Measurements from ENCODE around the gene SORBS1. TPM values are rescaled to one million over a fixed set of nuclear protein-coding genes. Genes with fewer than 3 reads are reported as not detected.

Gene SORBS1
- total RNA-seq, 4 donors from 2014 or later = 23.3 to 359 (median 72.2) TPM

DNA sequence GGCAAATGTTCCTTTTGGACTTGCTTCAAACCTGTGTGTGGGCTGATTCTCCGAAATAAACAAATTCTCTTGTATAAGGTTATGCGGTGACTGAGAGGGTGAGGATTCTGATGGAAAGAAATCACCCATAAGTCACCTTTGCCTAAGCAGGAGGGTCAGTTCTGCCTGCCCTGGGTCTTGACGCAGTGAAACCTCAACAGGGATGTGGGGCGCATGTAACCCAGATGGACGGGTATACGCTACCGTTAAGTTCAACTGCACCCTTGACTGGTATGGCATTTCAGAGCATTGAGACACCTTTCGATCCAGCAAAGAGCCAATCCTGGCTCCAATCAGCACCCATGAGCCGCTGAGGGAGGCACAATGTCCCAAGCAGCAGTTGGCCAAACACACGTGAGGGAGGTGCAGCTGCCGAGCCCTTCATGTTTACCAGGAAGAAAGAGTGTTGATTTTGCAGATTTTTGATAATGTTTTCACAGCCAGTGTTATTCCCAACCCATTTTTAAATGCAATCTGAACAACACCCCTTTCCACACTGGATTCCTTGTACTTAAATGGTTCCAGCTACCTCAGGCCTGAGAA, 48.1 kb downstream of the SORBS1 start:
- Histone ChIP-seq H3K27ac (peak overlapping the region; percentile 43 to 85 (median 82)), H3K9me3 (no peaks in the 10 kb centered on the region), H3K4me3 (peak overlapping the region in 1 of 4 donors; percentile 15), H3K27me3 (no peaks in the 10 kb centered on the region), H3K36me3 (no peaks in the 10 kb centered on the region), H3K4me1 (peaks cover 6 to 78% (median 19%) of the 10 kb centered on the region in 3 donors)
- WGBS, 2 donors = 71 to 75% methylated on average over 9 of the region's 11 CpGs
- no peak for TF ChIP-seq CTCF (IDR thresholded peaks at IDR 0.05)
- no peak for TF ChIP-seq POLR2A (IDR thresholded peaks at IDR 0.05)
- DNase-seq = no peak
- intact Hi-C loops (cut with DNase I) = no loop called here

GRCh38 chr10:95511314-95511713, 49.9 kb downstream of the SORBS1 start:
- Histone ChIP-seq H3K4me3 (no peak overlapping the region), H3K27ac (peak overlapping the region; percentile 43 to 85 (median 82)), H3K4me1 (peaks cover 2 to 65% (median 18%) of the 10 kb centered on the region in 3 donors), H3K27me3 (no peaks in the 10 kb centered on the region), H3K9me3 (no peaks in the 10 kb centered on the region), H3K36me3 (no peaks in the 10 kb centered on the region)
- intact Hi-C loops (cut with DNase I) = no loop called here
- WGBS, 2 donors = 64 to 72% methylated on average over 6 of the region's 6 CpGs
- TF ChIP-seq CTCF (IDR thresholded peaks at IDR 0.05) (no peak), POLR2A (IDR thresholded peaks at IDR 0.05) (no peak)
- DNase-seq = no peak

DNA sequence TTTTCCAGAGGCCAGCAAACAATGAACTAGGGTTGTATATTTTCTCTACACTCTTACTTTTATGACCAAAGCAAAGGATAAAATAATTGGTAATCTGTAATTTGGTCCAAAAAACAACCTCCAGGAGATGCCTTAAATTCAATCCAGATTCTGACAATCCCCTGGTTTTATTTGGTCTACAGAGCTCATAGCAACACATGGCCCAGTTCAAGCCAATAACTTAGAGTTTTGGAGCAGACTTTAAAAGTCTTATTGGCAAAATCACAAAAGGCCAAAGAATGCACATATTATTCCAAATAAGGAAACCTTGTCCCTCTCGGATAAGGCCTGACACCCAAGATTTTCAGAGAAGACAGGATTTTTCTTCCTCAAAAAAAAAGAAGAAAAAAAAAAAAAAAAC, 51.9 kb downstream of the SORBS1 start:
- peak overlapping the region; percentile 51 to 85 (median 82) for H3K27ac ChIP-seq
- WGBS, 2 donors = 43 to 57% methylated on average over 1 of the region's 1 CpG
- no peak overlapping the region for H3K4me3 ChIP-seq
- intact Hi-C loops (cut with DNase I) = no loop called here
- H3K4me1 ChIP-seq = peaks cover 0 to 63% (median 17%) of the 10 kb centered on the region in 3 donors
- no peaks in the 10 kb centered on the region for H3K9me3 ChIP-seq
- no peak for DNase-seq
- no peaks in the 10 kb centered on the region for H3K27me3 ChIP-seq
- TF ChIP-seq CTCF (IDR thresholded peaks at IDR 0.05) (no peak), POLR2A (IDR thresholded peaks at IDR 0.05) (no peak)
- H3K36me3 ChIP-seq = no peaks in the 10 kb centered on the region

GRCh38 chr10:95508730-95509129, 52.4 kb downstream of the SORBS1 start:
- WGBS, 2 donors = 52 to 71% methylated on average over 3 of the region's 3 CpGs
- intact Hi-C loops (cut with DNase I) = no loop called here
- Histone ChIP-seq H3K4me3 (peak overlapping the region in 1 of 4 donors; percentile 31), H3K27ac (peak overlapping the region; percentile 51 to 85 (median 82)), H3K36me3 (no peaks in the 10 kb centered on the region), H3K9me3 (no peaks in the 10 kb centered on the region), H3K4me1 (peaks cover 0 to 63% (median 15%) of the 10 kb centered on the region in 3 donors), H3K27me3 (no peaks in the 10 kb centered on the region)
- DNase-seq = no peak
- TF ChIP-seq POLR2A (IDR thresholded peaks at IDR 0.05) = peak in 1 of 4 donors; percentile 22
- no peak for TF ChIP-seq CTCF (IDR thresholded peaks at IDR 0.05)

GRCh38 chr10:95506056-95506737, 55.0 kb downstream of the SORBS1 start:
- TF ChIP-seq POLR2A (IDR thresholded peaks at IDR 0.05) (no peak), CTCF (IDR thresholded peaks at IDR 0.05) (no peak)
- H3K4me1 ChIP-seq = peaks cover 0 to 53% (median 10%) of the 10 kb centered on the region in 3 donors
- H3K27me3 ChIP-seq = no peaks in the 10 kb centered on the region
- H3K36me3 ChIP-seq = no peaks in the 10 kb centered on the region
- no peak for DNase-seq
- 40 to 43% methylated on average over 2 of the region's 2 CpGs for WGBS, 2 donors
- intact Hi-C loops (cut with DNase I) = no loop called here
- H3K4me3 ChIP-seq = no peak overlapping the region
- H3K9me3 ChIP-seq = no peaks in the 10 kb centered on the region
- H3K27ac ChIP-seq = peak overlapping the region; percentile 51 to 87 (median 82)
